Breast epithelium (tissue), 4 donors: ENCODE results near the gene PRKCE. TPM values are rescaled to one million over a fixed set of nuclear protein-coding genes. Genes with fewer than 3 reads are reported as not detected.

ENCODE experiments used
- DNase-seq, 2 donors: peaks; one replicate each; pipeline ENCODE4 v3.0.0-alpha.2; 2019; ENCODE audit warnings: low spot score in 2 of 2
- H3K27ac ChIP-seq, 2 donors: fragments of 200-600 bp; sonication (generic) in 1 of 2; one replicate each; pipeline ENCODE4 v1.5.1; 2016 to 2019; ENCODE audit warnings: mild to moderate bottlenecking in 1 of 2
- H3K27me3 ChIP-seq, 2 donors: fragments of 200-600 bp; sonication (generic) in 1 of 2; one replicate each; pipeline versions ENCODE4 v1.5.1 to v1.6.0; 2017 to 2019; ENCODE audit warnings: control low read depth in 1 of 2, mild to moderate bottlenecking in 1 of 2
- H3K36me3 ChIP-seq: fragments of 200-600 bp; one replicate; pipeline ENCODE4 v1.5.1; 2019
- H3K4me1 ChIP-seq, 2 donors: fragments of 200-600 bp; sonication (generic); one replicate each; pipeline ENCODE4 v1.5.1; 2016 to 2019; ENCODE audit warnings: control low read depth in 1 of 2
- H3K4me3 ChIP-seq, 3 donors: fragments of 200-600 bp; sonication (generic); 1 replicate in 2 of 3; 2 replicates in 1 of 3; pipeline ENCODE4 v1.5.1; 2016 to 2019; ENCODE audit warnings: mild to moderate bottlenecking in 3 of 3, moderate library complexity in 2 of 3
- H3K9me3 ChIP-seq, 2 donors: fragments of 200-600 bp; sonication (generic) in 1 of 2; one replicate each; pipeline ENCODE4 v1.5.1; 2016 to 2019; ENCODE audit warnings: control low read depth in 1 of 2
- POLR2A ChIP-seq: fragments of 450-650 bp; IDR thresholded peaks from one replicate; pipeline ENCODE4 v1.6.1; 2016; ENCODE audit warnings: antibody characterized with exemption, mild to moderate bottlenecking, moderate library complexity
- POLR2AphosphoS5 ChIP-seq, 3 donors: sonication (generic); formaldehyde crosslinking; IDR thresholded peaks; one replicate each; pipeline ENCODE4 v1.6.1; 2017; ENCODE audit warnings: antibody characterized with exemption in 3 of 3
- intact Hi-C: fragments of 100-400 bp; cut with DNase I; formaldehyde crosslinking; loops from one replicate; pipeline ENCODE4 v1.15.1; 2023; ENCODE audit warnings: low total_unique reads
- total RNA-seq, 3 donors: library from RNA; depleted of rRNA; stranded (reverse); fragments of >200 nt; gene quantifications; one replicate each; pipeline ENCODE4 v1.1.0, GENCODE V29; 2016
- TF ChIP-seq, protein P1 (sequence below), 3 donors: fragments of 450-650 bp; IDR thresholded peaks; one replicate each; pipeline ENCODE4 v1.5.1; 2016 to 2017; ENCODE audit warnings: antibody characterized with exemption in 3 of 3, mild to moderate bottlenecking in 3 of 3, moderate library complexity in 3 of 3

Gene PRKCE
- total RNA-seq, 3 donors from 2014 or later, result 20.6 to 34.0 (median 23.6) TPM

GRCh38 chr2:45935791-45936622, 284.5 kb downstream of the PRKCE start:
- Histone ChIP-seq H3K4me3 (no peak overlapping the region), H3K4me1 (peaks cover 3 to 11% of the 10 kb centered on the region in 2 donors), H3K36me3 (no peaks in the 10 kb centered on the region), H3K27me3 (no peaks in the 10 kb centered on the region), H3K9me3 (no peaks in the 10 kb centered on the region), H3K27ac (peak overlapping the region; percentile 48 to 71)
- peak; percentile 94 to 98 for DNase-seq
- TF ChIP-seq POLR2AphosphoS5 (IDR thresholded peaks at IDR 0.05) (peak; percentile 84 to 93 (median 89)), POLR2A (no peak)
- TF ChIP-seq, protein P1, sequence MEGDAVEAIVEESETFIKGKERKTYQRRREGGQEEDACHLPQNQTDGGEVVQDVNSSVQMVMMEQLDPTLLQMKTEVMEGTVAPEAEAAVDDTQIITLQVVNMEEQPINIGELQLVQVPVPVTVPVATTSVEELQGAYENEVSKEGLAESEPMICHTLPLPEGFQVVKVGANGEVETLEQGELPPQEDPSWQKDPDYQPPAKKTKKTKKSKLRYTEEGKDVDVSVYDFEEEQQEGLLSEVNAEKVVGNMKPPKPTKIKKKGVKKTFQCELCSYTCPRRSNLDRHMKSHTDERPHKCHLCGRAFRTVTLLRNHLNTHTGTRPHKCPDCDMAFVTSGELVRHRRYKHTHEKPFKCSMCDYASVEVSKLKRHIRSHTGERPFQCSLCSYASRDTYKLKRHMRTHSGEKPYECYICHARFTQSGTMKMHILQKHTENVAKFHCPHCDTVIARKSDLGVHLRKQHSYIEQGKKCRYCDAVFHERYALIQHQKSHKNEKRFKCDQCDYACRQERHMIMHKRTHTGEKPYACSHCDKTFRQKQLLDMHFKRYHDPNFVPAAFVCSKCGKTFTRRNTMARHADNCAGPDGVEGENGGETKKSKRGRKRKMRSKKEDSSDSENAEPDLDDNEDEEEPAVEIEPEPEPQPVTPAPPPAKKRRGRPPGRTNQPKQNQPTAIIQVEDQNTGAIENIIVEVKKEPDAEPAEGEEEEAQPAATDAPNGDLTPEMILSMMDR (IDR thresholded peaks at IDR 0.05), result peak; percentile 84 to 95 (median 88)
- intact Hi-C loops, result no loop called here

DNA sequence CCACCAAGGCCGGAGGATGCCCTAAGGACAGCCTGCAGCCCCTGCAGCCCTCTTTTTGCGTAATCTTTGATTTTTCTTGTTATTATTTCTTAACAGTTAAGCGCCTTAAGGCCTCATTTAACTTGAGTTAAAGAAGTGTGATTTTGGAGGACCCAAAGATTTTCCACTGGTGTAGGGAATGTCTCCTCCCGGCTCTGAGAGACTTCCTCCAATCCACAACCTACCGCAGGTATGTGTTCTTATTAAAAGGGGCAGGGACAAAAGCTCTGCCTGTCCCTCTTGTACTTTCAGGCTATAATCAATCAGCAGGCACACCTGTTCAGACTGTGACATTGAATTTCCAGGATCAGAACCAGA, 285.1 kb downstream of the PRKCE start:
- H3K4me3 ChIP-seq, result no peak overlapping the region
- no peaks in the 10 kb centered on the region for H3K27me3 ChIP-seq
- TF ChIP-seq POLR2AphosphoS5 (IDR thresholded peaks at IDR 0.05) (no peak), POLR2A (no peak)
- TF ChIP-seq, protein P1 (IDR thresholded peaks at IDR 0.05), result no peak
- DNase-seq, result no peak
- intact Hi-C loops, result no loop called here
- H3K4me1 ChIP-seq, result peaks cover 3 to 11% of the 10 kb centered on the region in 2 donors
- H3K27ac ChIP-seq, result peak overlapping the region in 1 of 2 donors; percentile 71
- H3K36me3 ChIP-seq, result no peaks in the 10 kb centered on the region
- no peaks in the 10 kb centered on the region for H3K9me3 ChIP-seq

- no peak overlapping the region for H3K4me3 ChIP-seq
- intact Hi-C loops, result no loop called here
- no peak for TF ChIP-seq POLR2A
- no peak for DNase-seq
- H3K4me1 ChIP-seq, result peaks cover 3 to 11% of the 10 kb centered on the region in 2 donors
- H3K27ac ChIP-seq, result peak overlapping the region; percentile 76 to 79
- no peaks in the 10 kb centered on the region for H3K27me3 ChIP-seq
- H3K9me3 ChIP-seq, result no peaks in the 10 kb centered on the region
- H3K36me3 ChIP-seq, result no peaks in the 10 kb centered on the region
Measured at GRCh38 chr2:45937990-45938389, 286.5 kb downstream of the PRKCE start.

DNA sequence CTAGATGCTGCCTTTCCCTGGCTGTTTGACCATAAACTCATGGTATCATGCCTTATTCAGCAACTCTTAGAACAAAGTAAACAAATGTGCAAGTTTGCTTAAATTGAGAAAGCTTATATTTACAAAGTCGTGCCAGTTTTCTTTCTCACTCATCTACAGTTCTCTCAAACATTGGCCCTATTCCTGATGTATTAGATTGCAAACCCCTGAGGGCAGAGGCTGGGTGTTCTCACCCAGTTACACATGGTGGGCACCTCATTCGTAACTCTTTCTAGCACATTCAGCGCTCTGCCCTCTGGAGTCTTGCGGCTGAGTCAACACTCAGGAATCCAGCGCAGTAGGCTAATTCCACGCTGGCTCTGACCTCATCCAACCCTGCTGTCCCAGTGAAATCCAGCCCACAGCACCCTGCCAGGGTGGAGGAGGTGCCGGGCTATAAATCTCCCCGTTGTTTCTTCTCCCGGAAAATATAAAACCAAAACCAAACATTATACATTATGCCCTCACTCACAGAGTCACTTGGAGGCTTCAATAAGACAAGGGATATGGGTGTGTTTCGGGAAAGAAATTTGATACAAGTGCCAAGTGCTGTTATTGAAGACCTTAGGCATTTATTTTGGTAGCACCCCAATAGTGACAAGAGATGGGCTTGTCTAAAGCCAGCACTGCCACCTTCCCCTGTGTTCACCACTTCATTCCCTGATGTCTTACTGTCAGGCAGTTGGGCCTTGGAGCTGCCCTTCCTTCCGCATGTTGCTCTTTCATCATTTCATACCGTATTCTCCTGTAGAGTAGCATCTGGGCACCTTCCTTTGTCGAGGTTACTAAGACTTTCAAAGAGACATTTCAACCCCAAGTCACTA, 287.4 kb downstream of the PRKCE start:
- Histone ChIP-seq H3K36me3 (no peaks in the 10 kb centered on the region), H3K27me3 (no peaks in the 10 kb centered on the region), H3K27ac (peak overlapping the region; percentile 76 to 79), H3K9me3 (no peaks in the 10 kb centered on the region), H3K4me3 (no peak overlapping the region), H3K4me1 (peaks cover 3 to 11% of the 10 kb centered on the region in 2 donors)
- TF ChIP-seq POLR2AphosphoS5 (IDR thresholded peaks at IDR 0.05) (peak; percentile 45 to 73 (median 52)), POLR2A (no peak)
- intact Hi-C loops, result no loop called here
- DNase-seq, result peak; percentile 77 to 87

GRCh38 chr2:45941531-45942236, 290.2 kb downstream of the PRKCE start:
- intact Hi-C loops, result loop anchor here (10.0 kb wide), 1 partner anchor 1197 kb away; no protein-coding TSS in a partner anchor
- no peaks in the 10 kb centered on the region for H3K27me3 ChIP-seq
- no peak overlapping the region for H3K4me3 ChIP-seq
- no peaks in the 10 kb centered on the region for H3K36me3 ChIP-seq
- H3K27ac ChIP-seq, result no peak overlapping the region
- H3K4me1 ChIP-seq, result peaks cover 0 to 7% of the 10 kb centered on the region in 2 donors
- DNase-seq, result no peak
- TF ChIP-seq POLR2AphosphoS5 (IDR thresholded peaks at IDR 0.05), result no peak
- no peak for TF ChIP-seq POLR2A
- TF ChIP-seq, protein P1 (IDR thresholded peaks at IDR 0.05), result no peak
- H3K9me3 ChIP-seq, result no peaks in the 10 kb centered on the region
